NCI-H1048 (cell line): ENCODE results near the gene SP140.
"Not testable (repeated sequence)": the region's sequence is repeated elsewhere in the genome, so short reads cannot be mapped to it uniquely, and the experiment has no call there.

ENCODE experiments used
- DNase-seq: peaks from one replicate; lab custom pipeline; 2025; lab: John Stamatoyannopoulos, UW

Gene SP140

DNA sequence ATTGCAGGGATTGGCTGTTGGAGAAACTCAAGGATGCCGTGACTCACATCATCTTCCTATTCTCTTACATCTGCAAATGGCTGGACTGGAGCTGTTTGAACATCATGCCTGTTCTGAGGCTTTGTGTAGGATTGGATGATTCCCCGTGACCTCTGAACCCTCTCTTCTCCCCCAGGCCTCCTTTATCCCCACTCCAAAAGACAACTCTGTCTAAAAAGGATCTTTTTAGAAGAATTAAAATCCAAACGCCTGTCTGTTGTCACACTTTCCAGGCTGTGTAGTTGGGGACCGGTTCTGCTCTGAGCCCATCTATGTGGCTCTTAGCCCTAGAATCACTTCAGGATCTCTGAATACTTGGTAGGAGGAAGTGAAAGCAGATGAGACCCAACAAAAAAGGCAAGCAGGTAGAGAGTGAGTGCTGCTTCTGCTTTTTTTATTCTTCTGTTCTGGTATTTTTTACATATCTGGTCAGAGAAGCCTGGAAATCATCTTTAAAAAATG is 565 bp downstream of the SP140 start:
- no peak for DNase-seq

DNA sequence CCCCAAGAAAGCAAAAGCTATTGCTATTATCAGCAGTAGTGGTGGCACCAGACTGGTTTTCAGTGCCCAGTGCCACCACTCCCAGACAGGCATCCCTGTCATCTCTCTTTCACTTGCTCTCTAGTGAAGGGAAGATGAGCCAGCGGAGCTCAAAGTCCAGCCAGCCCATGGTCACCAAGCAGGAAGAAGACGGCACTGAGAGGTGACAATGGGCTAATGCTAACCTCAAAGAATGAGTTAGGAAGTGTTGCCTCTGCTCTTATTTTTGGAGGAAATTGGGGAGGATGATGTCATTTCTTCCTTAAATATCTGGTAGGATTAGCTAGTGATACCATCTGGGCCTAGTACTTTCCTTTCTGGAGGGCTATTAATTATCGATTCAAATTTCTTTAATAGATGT is 1.7 kb downstream of the SP140 start:
- no peak for DNase-seq

DNA sequence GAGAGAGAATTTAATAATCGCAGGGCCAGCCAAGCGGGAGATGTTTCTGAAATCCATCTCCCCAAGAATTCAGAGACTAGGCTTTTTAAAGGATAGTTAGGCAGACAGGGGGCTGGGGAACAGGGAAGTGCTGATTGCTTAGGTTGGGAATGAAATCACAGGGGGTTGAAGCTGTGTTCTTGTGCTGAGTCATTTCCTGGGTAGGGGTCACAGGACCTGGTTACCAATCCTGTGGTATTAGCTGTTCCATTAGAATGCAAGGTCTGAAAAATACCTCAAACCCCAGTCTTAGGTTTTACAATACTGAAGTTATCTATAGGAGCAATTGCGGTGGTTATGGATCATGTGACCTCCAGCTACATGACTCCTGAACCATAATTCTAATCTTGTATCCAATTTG is 4.6 kb downstream of the SP140 start:
- DNase-seq = no peak

DNA sequence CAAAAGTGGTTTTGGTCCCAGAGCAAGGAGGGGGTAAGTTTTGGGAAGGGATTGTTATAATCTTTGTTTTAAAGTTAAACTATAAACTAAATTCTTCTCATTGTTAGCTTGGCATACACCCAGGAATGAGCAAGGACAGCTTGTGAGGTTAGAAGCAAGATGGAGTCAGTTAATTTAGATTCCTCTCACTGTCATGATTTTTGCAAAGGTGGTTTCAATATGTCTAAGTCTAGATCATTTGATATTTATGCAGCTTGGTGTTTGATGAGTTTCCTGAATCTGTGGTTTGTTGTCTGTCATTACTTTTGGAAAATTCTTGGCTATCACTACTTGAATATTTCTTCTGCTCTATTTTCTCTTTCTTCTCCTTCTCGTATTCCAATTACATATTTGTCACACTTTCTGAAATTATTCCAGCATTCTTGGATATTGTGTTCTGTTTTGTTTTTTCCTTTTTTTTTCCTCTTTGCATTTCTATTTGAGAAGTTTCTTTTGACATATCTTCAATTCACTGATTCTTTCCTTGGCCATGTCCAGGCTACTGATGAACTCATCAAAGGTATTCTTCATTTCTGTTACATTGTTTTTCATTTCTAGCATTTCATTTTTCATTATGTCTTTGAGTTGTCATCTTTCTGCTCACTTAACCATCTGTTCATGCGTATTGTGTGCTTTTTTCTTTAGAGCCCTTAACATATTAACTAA is 5.1 kb downstream of the SP140 start:
- no peak for DNase-seq

DNA sequence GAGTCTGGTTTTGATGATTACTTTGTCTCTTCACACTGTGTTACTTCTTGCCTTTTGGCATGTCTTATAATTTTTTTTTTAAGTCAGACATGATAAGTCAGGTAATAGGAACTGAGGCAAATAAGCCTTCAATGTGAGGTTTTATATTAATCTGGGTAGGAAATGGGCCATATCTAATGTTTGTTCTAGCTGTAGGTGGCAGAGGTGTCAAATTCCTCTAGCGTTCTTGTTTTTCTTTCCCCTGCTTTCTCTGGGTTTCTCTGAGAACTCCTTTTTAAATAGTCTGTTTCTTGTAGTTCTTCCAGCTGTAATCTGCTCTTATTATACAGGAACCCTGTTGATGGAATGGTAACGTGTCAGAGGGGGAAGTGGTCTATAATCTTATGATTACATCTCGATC is 5.7 kb downstream of the SP140 start:
- no peak for DNase-seq

DNA sequence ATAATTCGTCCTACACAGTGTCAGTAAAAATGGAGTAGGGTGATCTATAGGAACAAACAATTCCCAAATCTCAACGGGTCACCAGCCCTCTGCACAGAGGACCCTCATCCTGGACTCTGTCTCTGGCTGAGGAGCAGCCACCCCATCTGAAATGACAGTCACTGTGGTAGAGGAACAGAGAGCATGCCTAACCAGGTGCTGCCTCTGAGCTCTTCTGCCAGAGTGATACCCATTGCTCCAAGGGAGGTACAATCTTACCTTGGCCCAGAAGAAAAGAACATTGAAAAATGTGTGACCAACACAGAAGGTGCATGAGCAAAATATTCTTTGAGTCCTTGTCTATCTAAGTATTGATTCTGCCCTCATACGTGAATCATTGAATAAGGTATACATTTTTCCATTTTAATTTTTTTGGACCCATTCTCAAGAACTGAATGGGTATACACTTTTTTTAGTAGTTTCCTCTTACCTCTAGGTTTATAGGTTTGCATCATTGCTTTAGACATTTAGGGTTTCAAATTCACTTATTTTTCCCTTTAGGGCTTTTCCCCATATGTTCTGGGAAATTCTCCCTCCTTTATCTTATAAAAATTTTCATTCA is 8.7 kb downstream of the SP140 start:
- DNase-seq = no peak

DNA sequence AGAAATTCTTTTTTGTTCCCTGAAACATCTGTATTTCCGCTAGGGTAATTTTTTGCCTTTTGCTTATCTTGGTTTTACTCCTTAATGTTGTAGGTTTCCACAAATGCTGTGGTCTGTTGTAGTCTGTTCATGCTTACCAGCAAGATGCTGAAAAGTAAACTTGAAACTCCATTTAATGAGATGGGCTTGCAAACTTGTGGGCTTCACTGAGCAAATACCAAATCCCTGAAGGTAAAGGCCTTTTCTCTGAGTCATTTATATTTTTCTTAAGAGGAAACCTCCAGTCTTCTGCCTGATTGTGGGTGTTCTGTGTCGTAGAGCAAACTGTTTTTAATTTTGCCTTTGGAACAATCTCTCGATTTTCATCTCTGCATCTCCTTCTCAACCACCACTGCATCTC is 9.3 kb downstream of the SP140 start:
- DNase-seq = no peak

DNA sequence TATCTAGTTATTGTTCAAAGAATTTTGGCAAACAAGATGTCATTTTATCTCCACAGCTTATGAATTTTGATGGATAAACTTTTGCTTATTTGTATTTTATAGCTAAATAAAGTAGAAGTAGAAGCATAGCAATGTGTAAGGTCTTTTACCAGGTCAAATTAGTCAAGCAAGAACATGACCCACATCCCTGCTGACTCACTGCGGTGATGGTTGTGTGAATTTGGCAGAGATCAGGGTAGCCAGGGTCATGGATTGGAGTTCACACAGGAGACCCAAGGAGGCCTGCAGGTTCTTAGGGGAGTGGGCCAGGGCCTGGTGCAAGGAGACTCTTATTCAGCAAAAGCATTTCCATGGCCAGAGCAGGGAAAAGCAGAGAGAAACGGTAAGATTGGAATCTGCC is 18.7 kb downstream of the SP140 start:
- DNase-seq = no peak

DNA sequence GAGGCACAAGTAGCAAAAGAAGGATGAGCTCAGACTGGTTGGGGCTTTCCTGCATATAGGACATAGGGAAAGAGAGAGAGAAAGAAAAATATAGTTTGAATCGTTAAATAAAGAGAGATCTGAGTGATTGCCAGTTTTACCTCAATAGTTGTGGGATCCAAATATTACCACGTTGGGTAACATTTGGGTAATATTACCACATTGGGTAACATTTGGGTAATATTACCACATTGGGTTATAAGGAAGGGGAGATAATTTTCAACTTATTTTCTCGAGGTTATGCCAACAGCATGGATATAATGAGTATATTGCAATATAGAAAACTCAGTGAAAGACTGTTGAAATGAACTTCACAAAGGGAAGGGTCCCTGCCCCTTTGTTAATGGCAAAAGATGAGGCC is 20.7 kb downstream of the SP140 start:
- DNase-seq = no peak

DNA sequence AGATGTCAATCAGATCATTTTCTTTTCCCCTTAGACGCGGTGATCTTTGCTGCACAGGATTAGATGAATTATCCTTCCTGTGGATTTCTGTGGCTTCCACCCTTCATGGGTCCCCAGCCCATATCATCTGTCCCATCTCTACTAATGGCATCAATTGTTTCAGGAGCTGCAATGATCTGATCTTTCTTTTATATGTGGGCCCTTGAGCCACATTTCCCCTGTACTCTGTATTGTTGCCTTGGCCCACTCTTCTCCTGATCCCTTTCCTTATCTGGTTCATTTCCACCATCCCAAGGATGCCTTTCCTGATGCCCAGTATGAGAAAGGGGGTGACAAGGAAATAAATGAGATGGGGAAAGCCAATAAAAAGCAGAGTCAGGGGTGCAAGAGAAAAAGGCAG is 24.7 kb downstream of the SP140 start:
- DNase-seq = no peak

DNA sequence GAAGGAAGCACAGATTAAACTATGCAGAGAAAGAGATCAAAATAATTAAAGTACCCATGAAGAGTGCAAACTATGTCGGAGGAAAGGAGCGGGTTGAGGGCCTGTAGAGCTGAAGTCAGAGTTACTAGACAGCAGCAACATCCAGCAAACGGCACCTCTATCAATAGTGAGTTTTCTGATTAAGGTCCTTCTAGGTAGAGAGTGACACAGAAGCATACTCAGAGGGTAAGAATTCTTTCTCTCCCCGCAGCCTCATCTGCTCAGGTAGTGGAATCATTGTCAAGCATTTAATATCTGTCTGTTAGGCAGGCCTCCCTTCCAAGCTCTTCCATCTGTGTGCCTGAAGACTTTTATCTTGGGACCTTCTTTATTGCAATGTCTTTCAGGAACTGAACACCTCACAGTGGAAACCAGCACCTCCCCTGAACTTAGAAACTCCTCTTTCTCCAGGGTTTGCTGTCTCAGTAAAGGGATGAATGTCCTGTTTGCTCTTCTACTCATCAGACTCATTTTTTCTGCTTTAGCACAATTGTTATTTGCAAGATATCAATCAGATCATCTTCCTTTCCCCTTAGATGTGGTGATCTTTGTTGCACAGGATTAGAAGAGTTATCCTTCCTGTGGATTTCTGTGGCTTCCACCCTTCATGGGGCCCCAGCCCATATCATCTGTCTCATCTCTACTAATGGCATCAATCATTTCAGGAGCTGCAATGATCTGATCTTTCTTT is 28.8 kb downstream of the SP140 start:
- no peak for DNase-seq

DNA sequence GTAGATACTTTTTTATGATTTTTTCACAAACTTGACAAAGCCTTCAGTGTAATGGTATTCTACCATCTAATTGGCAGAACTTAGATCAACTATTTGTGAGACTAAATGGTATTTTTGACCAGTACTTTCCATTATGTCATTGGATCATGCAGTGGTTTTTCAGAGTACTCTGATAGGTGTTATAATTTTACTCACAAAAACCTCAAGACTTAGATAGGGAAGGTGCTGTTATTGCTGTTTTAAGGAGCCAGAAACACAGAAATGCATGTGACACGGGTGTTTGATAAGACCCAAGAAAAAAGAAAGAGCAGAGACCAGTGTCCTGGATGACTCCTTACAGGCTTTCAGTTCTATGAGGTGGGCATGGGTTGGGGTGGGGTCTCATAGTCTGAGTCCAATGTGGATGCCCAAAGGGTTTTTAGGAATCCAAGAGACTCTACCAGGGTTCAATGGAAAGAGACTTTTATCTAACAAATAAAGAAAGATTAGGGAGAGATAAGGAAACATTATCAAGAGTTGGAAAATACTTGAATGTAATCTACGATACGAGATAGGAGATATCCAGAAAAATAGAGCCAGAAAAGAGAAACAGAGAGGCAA is 31.3 kb downstream of the SP140 start:
- no peak for DNase-seq

DNA sequence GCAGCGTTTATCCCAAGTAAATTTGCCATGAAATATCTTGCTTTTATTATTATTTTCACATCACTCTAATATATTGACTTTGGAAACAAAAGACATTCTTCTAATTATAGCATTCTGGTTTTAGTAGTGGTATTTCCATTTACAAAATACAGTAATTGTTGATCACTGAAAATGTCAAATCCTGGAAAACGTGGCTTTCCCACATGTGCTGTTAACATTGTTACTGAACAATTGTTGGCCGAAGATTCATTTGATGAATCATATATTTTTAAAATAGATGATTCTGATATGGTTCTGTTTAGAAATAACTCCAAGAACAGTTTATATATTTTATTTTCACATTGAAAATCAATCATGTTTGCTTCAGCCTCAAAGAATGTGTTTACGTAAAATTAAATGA is 32.9 kb downstream of the SP140 start:
- no peak for DNase-seq

DNA sequence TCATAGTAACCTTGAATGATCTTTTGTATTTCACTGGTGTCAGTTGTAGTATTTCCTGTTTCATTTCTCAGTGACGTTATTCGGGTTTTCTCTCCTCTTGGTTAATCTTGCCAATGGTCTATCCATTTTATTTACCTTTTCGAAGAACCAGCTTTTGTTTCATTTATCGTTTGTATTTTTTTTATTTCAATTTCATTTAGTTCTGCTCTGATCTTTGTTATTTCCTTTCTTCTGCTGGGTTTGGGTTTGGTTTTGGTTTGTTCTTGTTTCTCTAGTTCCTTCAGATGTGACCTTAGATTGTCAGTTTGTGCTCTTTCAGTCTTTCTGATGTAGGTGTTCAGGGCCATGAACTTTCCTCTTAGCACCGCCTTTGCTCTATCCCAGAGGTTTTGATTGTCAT is 36.7 kb downstream of the SP140 start:
- DNase-seq = no peak

DNA sequence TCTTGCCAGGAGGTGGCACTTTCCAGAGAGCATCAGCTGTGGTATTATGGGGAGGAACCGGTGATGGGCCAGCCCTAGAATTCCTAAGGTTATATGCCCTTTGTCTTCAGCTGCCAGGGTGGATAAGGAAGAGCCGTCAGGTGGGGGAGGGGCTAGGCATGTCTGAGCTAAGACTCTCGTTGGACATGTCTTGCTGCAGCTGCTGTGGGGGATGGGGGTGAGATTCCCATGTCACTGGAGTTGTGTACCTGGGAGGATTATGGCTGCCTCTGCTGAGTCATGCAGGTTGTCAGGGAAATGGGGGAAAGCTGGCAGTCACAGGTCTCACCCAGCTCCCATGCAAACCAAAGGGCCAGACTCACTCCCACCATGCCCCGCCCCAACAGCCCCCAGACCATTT is 39.4 kb downstream of the SP140 start:
- not testable (repeated sequence) for DNase-seq

DNA sequence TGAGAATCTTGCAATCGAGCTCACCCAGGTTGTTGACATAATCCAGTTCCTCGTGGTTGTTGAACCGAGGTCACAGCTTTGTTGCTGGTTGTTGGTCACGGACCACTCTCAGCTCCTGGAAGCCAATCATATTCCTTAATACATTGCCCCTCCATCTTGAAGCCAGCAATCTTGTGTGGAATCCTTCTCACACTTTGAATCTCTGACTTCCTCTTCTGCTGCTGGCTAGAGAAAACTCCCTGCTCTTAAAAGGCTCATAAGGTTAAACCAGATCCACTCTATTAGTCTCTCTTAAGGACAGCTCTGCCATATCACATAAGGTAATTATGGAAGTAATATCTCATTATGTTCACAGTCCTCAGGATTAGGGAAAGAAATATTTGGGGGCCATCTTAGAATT is 41.1 kb downstream of the SP140 start:
- no peak for DNase-seq

DNA sequence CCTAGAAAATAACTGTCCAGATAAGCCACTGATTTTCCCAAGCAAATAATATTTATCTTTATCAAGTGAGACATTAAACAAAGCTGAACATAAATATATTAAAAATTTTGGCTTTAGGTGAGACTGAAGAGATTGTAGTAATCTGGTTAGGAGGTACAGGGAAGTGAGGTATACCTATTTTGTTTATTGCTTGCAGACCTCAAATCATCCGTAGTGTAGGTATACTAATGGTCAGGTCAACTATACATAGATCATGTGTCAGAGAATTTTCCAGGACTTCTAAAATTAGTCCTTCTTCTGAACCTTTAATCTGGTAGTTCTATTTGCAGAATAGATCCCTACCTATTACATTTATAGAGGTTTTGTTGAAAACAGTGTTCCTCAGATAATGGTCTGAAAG is 41.5 kb downstream of the SP140 start:
- no peak for DNase-seq

DNA sequence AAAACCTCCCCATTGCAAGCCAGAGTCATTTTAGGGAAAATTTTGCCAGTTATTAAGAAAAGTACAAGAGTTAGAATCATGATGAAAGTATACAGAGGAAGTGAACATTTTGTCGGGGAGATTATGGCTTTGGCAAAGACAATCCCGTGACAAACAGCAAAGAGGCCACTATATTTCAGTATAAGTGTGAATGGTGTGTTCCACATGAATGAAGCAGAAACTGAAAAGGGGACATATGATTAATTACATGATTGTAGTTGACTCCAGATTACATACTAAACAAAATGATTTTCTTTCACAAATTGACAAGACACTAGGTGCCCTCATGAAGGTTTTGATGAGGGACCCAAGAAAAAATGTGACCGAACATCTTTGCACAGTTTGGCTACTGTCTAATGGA is 42.0 kb downstream of the SP140 start:
- DNase-seq = no peak

DNA sequence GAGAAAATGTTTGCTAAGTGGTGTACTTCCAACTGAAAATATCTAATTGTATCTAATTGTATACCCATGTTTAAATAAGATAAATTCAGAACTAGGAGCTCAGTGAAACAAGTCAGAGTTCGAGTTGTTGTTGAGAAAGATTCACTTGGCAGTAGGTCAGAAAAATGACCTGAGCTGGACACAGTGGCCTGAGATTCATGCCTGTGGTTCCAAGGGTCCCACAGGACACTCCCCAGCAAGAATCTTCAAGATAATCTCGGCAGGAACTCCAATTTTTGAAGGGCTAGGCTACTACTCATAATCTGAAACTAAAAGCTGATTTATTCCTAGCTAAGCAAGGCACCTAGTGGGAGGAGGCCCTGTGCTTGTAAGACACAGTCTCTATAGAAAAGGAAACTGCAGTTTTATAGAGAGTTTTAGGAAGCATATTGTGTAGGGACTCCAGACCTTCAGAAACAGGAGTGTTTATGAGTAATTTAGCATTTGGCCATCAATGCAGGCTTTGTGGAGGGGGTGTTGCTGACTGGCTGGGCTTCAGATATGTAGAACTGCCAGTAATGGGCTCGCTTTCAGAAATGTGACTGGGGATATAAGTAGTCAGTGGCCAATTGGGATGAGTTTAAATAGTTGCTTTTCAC is 43.2 kb downstream of the SP140 start:
- no peak for DNase-seq

DNA sequence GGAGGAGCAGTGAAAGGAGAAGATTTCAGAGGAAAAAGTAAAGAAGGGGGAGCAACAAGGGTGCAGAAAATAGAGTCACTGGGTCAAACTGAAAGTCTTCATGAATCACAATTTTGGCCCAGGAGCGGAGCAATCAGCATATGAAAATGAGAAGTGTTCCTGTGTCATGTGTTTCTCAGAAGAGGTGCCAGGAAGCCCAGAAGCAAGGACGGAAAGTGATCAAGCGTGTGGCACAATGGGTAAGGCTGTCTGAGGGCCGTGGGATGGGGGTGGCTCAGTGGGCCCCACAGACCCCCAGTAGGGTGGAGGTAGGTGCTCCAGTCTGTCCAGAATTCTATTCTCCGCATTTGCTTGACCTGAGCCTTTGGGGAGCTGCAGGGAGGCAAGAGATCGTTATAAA is 44.2 kb downstream of the SP140 start:
- no peak for DNase-seq

DNA sequence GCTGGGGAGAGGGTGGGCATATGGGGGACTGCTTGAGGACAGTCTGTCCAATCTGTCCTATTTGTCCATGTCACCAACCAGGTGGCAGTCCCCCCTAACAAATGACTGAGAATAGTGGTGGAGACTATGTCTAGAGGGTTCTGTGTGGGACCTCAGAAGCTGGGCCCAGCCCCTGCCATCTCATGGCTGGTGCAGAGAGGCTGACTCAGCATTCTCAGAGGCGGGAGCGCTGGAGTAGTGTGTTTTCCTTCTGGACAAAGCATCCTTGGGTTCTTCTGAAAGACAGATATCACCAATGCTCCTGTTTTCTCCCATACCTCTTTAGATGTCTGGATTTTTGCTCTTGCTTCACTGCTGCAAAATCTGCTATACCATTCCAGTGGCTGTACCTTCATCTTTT is 57.4 kb downstream of the SP140 start:
- DNase-seq = no peak

DNA sequence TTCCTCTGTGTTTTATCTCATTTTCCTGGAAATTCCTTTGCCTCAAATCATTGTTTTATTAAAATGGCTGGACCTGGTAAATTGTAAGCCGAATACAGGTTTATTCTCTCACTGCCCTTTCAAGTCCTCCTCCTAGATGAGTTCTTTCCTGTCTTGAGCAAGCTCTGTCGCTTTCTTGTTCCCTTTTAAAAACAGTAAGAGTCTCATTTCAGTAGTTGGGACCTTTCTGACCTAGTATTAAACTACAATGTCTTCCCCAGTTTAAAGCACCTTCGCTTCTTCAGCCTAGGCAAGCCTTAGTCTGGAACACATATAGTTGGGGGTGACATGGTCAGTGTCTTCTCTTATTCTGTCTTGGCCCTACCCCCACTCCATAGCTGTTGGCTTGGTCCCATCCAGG is 60.5 kb downstream of the SP140 start:
- DNase-seq = no peak
